Muscle layer of colon (tissue), 2 donors: ENCODE measurements around the gene CENPQ.

Source experiments
- H3K27ac ChIP-seq: one replicate; pipeline ENCODE4 v1.7.0; 2013; ENCODE audit warnings: low read depth, mild to moderate bottlenecking, low read length, moderate library complexity
- H3K27me3 ChIP-seq, 2 donors: one replicate each; pipeline ENCODE4 v1.7.0; 2013; ENCODE audit warnings: low read length in 2 of 2, mild to moderate bottlenecking in 2 of 2; ENCODE audit not compliant: insufficient read depth in 2 of 2, control insufficient read depth in 1 of 2
- H3K36me3 ChIP-seq: one replicate; pipeline ENCODE4 v1.7.0; 2013; ENCODE audit warnings: mild to moderate bottlenecking, low read length; ENCODE audit not compliant: insufficient read depth
- H3K4me1 ChIP-seq: one replicate; pipeline ENCODE4 v1.7.0; 2013; ENCODE audit warnings: mild to moderate bottlenecking, low read length; ENCODE audit not compliant: insufficient read depth
- H3K4me3 ChIP-seq, 2 donors: one replicate each; pipeline ENCODE4 v1.7.0; 2013; ENCODE audit warnings: low read length in 2 of 2, low read depth in 1 of 2, mild to moderate bottlenecking in 1 of 2, moderate library complexity in 1 of 2
- H3K9ac ChIP-seq: one replicate; pipeline ENCODE4 v1.7.0; 2013; ENCODE audit warnings: low read length
- H3K9me3 ChIP-seq: one replicate; pipeline ENCODE4 v1.7.0; 2013; ENCODE audit warnings: mild to moderate bottlenecking, low read length
- donor health status: abdominal sarcoma.
- donor health status: Adenocarcinoma of cecum.

The CENPQ gene

GRCh38 chr6:49506569-49507111, 43.5 kb downstream of the CENPQ start:
- no peak overlapping the region for H3K27ac ChIP-seq
- no peak overlapping the region for H3K9ac ChIP-seq

DNA sequence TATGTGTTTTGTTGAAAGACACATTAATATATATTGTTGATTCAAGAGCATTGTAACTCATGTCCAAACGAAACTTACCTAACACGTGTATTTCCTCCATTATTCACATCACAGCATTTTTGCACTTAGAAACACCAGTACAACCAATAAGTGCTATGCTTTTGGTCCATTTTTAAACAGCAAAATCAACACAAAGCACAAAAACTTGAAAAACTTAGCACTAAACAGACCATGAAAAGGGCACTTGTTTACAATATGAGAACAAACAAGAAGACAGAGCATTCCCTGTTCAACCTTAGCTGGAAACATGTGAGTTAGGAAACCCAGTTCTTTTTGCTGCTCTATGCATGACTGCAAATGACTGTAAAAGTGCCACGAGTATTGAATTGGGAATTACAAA, 46.2 kb downstream of the CENPQ start:
- no peaks in the 10 kb centered on the region for H3K36me3 ChIP-seq
- no peak overlapping the region for H3K27ac ChIP-seq
- no peak overlapping the region for H3K9ac ChIP-seq
- no peaks in the 10 kb centered on the region for H3K9me3 ChIP-seq
- no peaks in the 10 kb centered on the region for H3K4me1 ChIP-seq
- H3K4me3 ChIP-seq = no peak overlapping the region
- no peaks in the 10 kb centered on the region for H3K27me3 ChIP-seq

More at GRCh38 chr6:49506569-49507111, 43.5 kb downstream of the CENPQ start:
- Histone ChIP-seq H3K36me3 (no peaks in the 10 kb centered on the region), H3K4me1 (no peaks in the 10 kb centered on the region), H3K27me3 (no peaks in the 10 kb centered on the region), H3K4me3 (no peak overlapping the region), H3K9me3 (no peaks in the 10 kb centered on the region)

DNA sequence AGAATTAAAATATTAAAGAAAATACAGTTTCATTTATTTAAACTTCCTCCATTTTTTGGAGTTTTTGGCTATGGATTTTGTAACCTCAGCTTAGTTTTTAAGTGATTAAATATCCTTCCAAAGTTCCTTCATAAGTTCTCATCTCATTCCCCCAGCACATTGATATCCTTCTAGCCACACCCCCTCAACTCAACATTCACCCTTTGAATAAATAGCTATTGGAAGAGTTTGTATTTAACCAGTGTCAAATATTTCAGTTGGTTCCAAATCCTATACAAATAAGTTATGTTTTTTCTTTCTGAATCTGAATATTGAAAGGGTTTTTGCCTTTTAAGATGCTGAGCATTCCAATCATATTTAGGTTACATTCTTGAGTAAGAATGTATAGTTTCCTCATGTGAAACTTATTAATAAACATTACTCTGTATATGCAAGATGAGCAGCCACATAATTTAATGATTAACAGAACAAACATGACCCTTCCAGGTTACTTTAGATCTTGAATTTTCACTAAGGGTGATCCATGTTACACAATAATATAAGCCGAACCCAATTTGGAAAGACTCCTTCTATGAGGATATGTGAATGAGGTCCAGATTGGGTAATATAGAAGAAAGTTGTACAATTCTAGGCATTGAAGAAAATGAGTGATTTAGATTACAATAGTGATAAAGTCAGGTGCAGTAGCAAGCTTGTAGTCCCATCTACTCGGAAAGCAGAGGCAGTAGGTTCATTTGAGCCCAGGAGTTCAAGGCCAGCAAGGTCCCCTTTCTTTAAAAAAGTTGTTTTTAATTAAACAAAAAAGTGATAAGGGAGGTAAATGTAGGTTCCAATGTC, 50.2 kb downstream of the CENPQ start:
- H3K9ac ChIP-seq = no peak overlapping the region
- H3K4me3 ChIP-seq = no peak overlapping the region
- no peaks in the 10 kb centered on the region for H3K9me3 ChIP-seq

DNA sequence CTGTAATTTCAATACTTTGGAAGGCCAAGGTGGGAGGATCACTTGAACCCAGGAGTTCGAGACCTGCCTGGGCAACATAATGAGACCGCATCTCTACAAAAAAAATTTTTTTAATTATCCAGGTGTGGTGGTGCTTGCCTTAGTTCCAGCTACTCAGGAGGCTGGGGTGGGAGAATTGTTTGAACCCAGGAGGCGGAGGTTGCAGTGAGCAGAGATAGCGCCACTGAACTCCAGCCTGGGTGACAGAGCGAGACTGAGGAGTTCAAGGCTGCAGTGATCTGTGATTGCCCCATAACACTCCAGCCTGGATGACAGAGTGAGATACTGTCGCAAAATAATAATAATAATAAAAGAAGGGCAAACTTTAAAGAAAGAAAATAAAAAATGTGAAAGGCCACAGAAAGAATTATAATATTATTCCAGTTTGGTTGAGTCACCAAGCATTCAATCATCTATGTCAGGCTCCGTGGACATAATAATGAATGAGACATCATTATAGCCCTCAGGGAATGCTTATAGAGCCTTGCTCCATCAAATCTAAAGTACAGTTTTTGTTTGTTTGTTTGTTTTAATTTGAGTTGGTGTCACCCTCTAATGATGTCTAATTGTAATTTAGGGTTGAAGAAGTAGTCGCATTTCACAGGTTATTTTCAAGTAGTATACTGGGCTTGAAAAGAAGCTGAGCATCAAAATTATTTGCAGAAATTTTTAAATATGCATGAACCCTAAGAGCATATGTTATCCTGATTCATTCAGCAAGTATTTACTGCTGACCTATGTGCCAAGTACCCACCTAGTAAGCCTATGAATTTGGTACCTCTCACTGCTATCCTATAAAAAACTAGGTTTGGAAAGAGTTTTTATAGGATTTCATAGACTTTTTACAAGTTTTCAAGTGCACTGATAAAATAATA, 51.7 kb downstream of the CENPQ start:
- Histone ChIP-seq H3K27ac (no peak overlapping the region), H3K4me3 (no peak overlapping the region), H3K9me3 (no peaks in the 10 kb centered on the region), H3K36me3 (no peaks in the 10 kb centered on the region), H3K4me1 (no peaks in the 10 kb centered on the region), H3K27me3 (no peaks in the 10 kb centered on the region), H3K9ac (no peak overlapping the region)

More for the DNA sequence above, 50.2 kb downstream of the CENPQ start:
- no peaks in the 10 kb centered on the region for H3K27me3 ChIP-seq
- no peak overlapping the region for H3K27ac ChIP-seq
- no peaks in the 10 kb centered on the region for H3K4me1 ChIP-seq
- H3K36me3 ChIP-seq = no peaks in the 10 kb centered on the region

GRCh38 chr6:49515485-49516146, 52.4 kb downstream of the CENPQ start:
- Histone ChIP-seq H3K4me3 (no peak overlapping the region), H3K36me3 (no peaks in the 10 kb centered on the region), H3K27me3 (no peaks in the 10 kb centered on the region), H3K27ac (no peak overlapping the region), H3K4me1 (no peaks in the 10 kb centered on the region), H3K9ac (no peak overlapping the region), H3K9me3 (no peaks in the 10 kb centered on the region)

GRCh38 chr6:49516147-49516505, 53.0 kb downstream of the CENPQ start:
- Histone ChIP-seq H3K27ac (no peak overlapping the region), H3K9ac (no peak overlapping the region), H3K36me3 (no peaks in the 10 kb centered on the region), H3K4me3 (no peak overlapping the region), H3K4me1 (no peaks in the 10 kb centered on the region), H3K9me3 (no peaks in the 10 kb centered on the region), H3K27me3 (no peaks in the 10 kb centered on the region)

DNA sequence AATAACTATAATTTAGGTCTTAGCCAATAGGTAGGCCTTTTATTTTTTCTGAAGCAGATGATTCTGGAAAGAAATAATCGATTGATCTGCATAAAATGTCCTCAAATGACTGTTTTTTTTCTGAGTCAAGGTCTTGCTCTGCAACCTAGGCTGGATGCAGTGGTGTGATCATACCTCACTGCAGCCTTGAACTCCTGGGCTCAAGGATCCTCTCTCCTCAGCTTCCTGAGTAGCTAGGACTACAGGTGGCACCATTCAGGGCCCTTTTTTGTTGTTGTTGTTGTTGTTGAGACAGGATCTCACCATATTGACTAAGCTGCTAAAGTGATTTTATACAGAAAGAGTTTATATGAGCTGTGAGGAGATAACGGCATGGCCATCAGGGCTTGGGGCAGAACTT, 54.7 kb downstream of the CENPQ start:
- no peak overlapping the region for H3K4me3 ChIP-seq
- H3K27ac ChIP-seq = no peak overlapping the region
- no peaks in the 10 kb centered on the region for H3K27me3 ChIP-seq
- H3K36me3 ChIP-seq = no peaks in the 10 kb centered on the region
- no peaks in the 10 kb centered on the region for H3K9me3 ChIP-seq
- H3K4me1 ChIP-seq = no peaks in the 10 kb centered on the region
- H3K9ac ChIP-seq = no peak overlapping the region

GRCh38 chr6:49519660-49520059, 56.5 kb downstream of the CENPQ start:
- Histone ChIP-seq H3K9me3 (no peaks in the 10 kb centered on the region), H3K4me1 (no peaks in the 10 kb centered on the region), H3K9ac (no peak overlapping the region), H3K4me3 (no peak overlapping the region), H3K27me3 (no peaks in the 10 kb centered on the region), H3K27ac (no peak overlapping the region), H3K36me3 (no peaks in the 10 kb centered on the region)

DNA sequence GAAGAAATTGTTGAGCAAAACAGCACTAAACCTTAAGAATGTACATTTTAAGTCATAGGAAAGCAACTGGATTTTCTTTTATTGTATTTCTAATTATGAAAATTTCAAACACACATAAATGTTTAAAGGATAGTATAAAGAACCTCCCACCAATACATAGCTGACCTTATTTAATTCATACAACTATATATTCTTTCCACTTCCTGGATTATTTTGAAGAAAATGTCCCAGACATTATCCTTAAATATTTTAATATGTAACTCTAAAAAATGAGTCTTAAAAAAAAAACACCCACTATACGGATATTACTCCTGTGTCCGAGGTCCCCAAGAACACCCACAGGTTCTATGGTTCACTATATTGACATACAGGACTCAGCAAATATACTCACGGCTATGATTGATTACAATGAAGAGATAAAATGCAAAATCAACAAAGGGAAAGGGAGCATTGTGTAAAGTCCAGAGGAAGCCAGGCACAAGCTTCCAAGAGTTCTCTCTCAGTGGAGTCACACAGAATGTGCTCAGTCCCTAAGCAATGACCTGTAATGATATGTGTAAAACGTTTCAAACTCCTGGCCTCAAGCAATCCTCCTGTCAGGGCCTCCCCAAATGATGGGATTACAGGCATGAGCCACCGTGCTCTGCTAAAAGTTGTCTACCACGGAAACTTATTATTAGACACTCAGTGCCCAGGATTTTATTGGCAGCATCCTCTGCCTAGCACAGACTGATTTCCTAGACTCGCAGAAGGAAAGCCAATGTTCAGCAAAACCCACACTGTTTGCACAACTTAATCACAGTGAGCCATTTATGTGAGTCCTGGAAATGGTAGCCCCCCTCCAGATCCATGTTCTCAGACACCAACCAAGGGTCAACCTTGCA, 59.8 kb downstream of the CENPQ start:
- no peaks in the 10 kb centered on the region for H3K36me3 ChIP-seq
- H3K4me3 ChIP-seq = no peak overlapping the region
- H3K27me3 ChIP-seq = no peaks in the 10 kb centered on the region
- H3K9me3 ChIP-seq = no peaks in the 10 kb centered on the region
- H3K27ac ChIP-seq = no peak overlapping the region
- H3K9ac ChIP-seq = no peak overlapping the region
- H3K4me1 ChIP-seq = no peaks in the 10 kb centered on the region

GRCh38 chr6:49523901-49524300, 60.7 kb downstream of the CENPQ start:
- Histone ChIP-seq H3K27me3 (no peaks in the 10 kb centered on the region), H3K27ac (no peak overlapping the region), H3K4me3 (no peak overlapping the region), H3K36me3 (no peaks in the 10 kb centered on the region), H3K4me1 (no peaks in the 10 kb centered on the region), H3K9ac (no peak overlapping the region), H3K9me3 (no peaks in the 10 kb centered on the region)
